Measurements from ENCODE around the gene FAF2.

DNA sequence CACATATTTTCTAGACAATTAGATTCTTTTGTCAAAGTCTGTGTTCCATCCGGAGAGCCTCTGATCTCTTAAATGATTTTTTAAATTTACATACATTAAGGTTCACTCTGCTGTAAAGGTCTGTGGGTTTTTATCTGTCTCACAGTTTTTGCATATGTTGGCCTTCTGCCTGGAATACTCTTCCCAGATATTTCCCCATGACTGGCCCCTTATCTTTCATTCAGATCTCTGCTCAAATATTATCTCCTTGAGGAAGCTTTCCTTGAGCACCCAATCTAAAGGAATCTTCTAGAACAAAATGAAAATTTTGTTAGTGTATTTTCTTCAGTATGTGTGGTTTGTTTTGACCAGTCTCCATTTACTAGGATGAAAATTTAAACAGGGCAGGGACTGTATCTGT, 26.3 kb downstream of the FAF2 start:
- TF ChIP-seq GATA3 (IDR thresholded peaks at IDR 0.05; ENCODE audit: low read depth, low read length) = peak; percentile 61
- TF ChIP-seq GATA2 (IDR thresholded peaks at IDR 0.05; ENCODE audit: low read depth, low read length) = peak; percentile 40; the same call in 1 of the 2 replicates
